ENCODE results near the gene COMP.
A peak's percentile ranks its signal among the peaks of the same experiment; 100 is the strongest.

COMP gene

GRCh38 chr19:18791315-18791678, 192 bp upstream of the COMP start:
- peak overlapping the region; percentile 60 for H3K4me3 ChIP-seq (ENCODE audit: control insufficient read depth, low read depth, low read length)
- TF ChIP-seq, protein P1, sequence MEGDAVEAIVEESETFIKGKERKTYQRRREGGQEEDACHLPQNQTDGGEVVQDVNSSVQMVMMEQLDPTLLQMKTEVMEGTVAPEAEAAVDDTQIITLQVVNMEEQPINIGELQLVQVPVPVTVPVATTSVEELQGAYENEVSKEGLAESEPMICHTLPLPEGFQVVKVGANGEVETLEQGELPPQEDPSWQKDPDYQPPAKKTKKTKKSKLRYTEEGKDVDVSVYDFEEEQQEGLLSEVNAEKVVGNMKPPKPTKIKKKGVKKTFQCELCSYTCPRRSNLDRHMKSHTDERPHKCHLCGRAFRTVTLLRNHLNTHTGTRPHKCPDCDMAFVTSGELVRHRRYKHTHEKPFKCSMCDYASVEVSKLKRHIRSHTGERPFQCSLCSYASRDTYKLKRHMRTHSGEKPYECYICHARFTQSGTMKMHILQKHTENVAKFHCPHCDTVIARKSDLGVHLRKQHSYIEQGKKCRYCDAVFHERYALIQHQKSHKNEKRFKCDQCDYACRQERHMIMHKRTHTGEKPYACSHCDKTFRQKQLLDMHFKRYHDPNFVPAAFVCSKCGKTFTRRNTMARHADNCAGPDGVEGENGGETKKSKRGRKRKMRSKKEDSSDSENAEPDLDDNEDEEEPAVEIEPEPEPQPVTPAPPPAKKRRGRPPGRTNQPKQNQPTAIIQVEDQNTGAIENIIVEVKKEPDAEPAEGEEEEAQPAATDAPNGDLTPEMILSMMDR (IDR thresholded peaks at IDR 0.05; ENCODE audit: control insufficient read depth, insufficient read depth, low read depth, low read length, missing control alignments) = no peak
- DNase-seq (ENCODE audit: low read depth) = no peak

- no peak for DNase-seq (ENCODE audit: low read depth)
- TF ChIP-seq, protein P1 (IDR thresholded peaks at IDR 0.05; ENCODE audit: control insufficient read depth, insufficient read depth, low read depth, low read length, missing control alignments) = no peak
- H3K4me3 ChIP-seq (ENCODE audit: control insufficient read depth, low read depth, low read length) = peak overlapping the region; percentile 60
These were observed 1.1 kb downstream of the COMP start for GRCh38 chr19:18789883-18790565.

- peak overlapping the region; percentile 60 for H3K4me3 ChIP-seq (ENCODE audit: control insufficient read depth, low read depth, low read length)
- DNase-seq (ENCODE audit: low read depth) = no peak
These were observed 1.7 kb downstream of the COMP start for GRCh38 chr19:18789422-18789869.

DNA sequence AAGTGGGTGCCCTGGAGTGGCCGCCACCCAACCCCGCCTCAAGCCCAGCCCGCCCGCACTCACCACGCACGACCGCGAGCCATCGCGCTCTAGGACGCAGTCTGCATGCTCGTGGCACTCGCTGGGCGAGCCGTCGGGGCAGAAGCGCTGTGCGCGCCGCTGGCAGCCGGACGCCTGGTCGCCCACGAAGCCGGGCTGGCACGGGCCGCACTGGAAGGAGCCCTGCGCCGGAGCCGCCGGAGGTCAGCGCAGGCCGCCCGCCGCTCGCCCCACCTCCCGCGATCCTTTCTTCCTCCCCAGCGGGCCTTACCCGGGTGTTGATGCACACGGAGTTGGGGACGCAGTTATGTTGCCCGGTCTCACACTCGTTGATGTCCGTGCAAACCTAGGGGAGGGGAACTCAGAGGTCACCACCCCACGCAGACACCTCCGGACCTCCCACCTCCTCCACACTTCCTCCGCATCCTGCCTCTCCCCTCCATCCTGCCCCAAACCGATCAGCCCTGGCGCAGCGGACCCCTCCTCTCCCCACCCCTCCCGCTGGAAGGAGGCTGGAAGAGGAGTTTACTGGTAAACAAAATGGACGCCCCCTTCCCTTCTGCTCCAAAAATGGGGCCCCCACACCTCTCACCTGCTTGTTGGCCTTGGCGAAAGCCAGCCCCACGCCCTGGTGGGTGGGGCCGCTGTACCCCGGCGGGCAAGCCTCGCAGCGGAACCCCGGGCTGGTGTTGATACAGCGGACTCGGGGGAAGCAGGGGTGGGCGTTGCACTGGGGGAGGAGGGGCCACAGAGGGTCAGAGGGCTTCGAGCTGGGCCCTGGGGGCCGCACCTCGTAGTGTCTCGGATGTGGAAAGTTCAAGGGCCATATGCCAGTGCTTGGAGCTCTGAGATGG, 2.3 kb downstream of the COMP start:
- no peak overlapping the region for H3K4me3 ChIP-seq (ENCODE audit: control insufficient read depth, low read depth, low read length)
- TF ChIP-seq, protein P1 (IDR thresholded peaks at IDR 0.05; ENCODE audit: control insufficient read depth, insufficient read depth, low read depth, low read length, missing control alignments) = no peak
- DNase-seq (ENCODE audit: low read depth) = no peak

More at GRCh38 chr19:18789422-18789869, 1.7 kb downstream of the COMP start:
- TF ChIP-seq, protein P1 (IDR thresholded peaks at IDR 0.05; ENCODE audit: control insufficient read depth, insufficient read depth, low read depth, low read length, missing control alignments) = no peak

DNA sequence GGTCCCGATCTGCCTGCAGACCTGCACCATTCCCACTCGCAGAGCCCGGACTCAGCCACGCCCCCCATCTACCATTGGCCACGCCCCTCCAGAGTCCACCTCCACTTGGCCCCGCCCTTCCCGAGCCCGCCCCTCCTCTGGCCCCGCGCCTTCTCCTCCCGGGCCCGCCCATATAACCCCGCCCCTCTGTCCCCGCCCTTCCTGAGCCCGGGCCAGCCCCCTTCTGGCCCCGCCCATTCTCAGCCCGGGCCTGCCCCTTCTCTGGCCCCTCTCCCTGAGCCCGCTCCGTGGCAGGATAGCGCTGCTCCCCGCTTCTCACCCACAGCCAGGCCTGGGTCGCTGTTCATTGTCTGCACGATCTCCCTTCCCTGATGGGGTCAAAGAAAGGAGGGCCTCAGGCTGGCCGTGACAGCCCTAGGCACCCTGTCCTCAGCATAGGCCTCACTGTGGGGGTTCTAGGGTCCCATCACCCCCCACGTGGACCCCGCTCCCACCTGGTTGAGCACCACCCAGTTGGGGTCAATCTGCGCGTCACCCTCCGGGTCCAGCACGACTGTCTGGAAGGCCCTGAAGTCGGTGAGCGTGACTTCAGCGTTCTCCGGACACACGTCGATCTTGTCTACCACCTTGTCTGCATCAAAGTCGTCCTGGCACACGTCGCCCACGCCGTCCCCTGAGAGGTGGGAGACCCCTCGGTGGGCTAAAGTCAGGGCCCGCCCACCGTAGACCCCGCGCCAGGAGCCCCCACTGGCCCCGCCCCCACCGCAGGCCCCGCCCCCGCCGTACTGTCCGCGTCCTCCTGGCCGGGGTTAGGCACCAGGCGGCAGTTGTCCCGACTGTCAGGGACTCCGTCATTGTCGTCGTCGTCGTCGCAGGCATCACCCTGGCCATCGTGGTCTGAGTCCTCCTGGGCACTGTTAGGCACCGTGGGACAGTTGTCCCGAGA, 5.7 kb downstream of the COMP start:
- TF ChIP-seq, protein P1 (IDR thresholded peaks at IDR 0.05; ENCODE audit: control insufficient read depth, insufficient read depth, low read depth, low read length, missing control alignments) = no peak
- H3K4me3 ChIP-seq (ENCODE audit: control insufficient read depth, low read depth, low read length) = no peak overlapping the region
- DNase-seq (ENCODE audit: low read depth) = no peak

DNA sequence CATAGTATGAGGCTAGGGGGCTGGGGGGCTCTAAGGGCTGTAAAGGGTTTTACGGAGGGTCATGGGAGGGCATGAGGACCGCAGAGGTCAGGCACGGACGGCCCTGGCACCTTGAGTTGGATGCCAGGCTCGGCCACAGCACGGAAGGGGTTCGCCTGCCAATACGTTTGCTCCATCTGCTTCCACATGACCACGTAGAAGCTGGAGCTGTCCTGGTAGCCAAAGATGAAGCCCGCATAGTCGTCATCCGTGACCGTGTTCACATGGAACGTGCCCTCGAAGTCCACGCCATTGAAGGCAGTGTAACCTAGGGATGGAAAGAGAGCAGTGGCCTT, 6.4 kb downstream of the COMP start:
- H3K4me3 ChIP-seq (ENCODE audit: control insufficient read depth, low read depth, low read length) = no peak overlapping the region
- TF ChIP-seq, protein P1 (IDR thresholded peaks at IDR 0.05; ENCODE audit: control insufficient read depth, insufficient read depth, low read depth, low read length, missing control alignments) = no peak
- DNase-seq (ENCODE audit: low read depth) = no peak

Data from AG09309 (cell line).